GM12874 (cell line): ENCODE results near the gene ATP9A.
A peak's percentile ranks its signal among the peaks of the same experiment; 100 is the strongest.

Experiments used
- TF ChIP-seq, protein P1 (sequence below): IDR thresholded peaks from 2 replicates; pipeline ENCODE4 v1.5.1; 2011; ENCODE audit warnings: low read depth, mild to moderate bottlenecking, control low read depth, low read length, moderate library complexity; ENCODE audit not compliant: insufficient read depth

The ATP9A gene

GRCh38 chr20:51800060-51800871 lies 32.1 kb upstream of the ATP9A start:
- TF ChIP-seq, protein P1, sequence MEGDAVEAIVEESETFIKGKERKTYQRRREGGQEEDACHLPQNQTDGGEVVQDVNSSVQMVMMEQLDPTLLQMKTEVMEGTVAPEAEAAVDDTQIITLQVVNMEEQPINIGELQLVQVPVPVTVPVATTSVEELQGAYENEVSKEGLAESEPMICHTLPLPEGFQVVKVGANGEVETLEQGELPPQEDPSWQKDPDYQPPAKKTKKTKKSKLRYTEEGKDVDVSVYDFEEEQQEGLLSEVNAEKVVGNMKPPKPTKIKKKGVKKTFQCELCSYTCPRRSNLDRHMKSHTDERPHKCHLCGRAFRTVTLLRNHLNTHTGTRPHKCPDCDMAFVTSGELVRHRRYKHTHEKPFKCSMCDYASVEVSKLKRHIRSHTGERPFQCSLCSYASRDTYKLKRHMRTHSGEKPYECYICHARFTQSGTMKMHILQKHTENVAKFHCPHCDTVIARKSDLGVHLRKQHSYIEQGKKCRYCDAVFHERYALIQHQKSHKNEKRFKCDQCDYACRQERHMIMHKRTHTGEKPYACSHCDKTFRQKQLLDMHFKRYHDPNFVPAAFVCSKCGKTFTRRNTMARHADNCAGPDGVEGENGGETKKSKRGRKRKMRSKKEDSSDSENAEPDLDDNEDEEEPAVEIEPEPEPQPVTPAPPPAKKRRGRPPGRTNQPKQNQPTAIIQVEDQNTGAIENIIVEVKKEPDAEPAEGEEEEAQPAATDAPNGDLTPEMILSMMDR = peak; percentile 94

DNA sequence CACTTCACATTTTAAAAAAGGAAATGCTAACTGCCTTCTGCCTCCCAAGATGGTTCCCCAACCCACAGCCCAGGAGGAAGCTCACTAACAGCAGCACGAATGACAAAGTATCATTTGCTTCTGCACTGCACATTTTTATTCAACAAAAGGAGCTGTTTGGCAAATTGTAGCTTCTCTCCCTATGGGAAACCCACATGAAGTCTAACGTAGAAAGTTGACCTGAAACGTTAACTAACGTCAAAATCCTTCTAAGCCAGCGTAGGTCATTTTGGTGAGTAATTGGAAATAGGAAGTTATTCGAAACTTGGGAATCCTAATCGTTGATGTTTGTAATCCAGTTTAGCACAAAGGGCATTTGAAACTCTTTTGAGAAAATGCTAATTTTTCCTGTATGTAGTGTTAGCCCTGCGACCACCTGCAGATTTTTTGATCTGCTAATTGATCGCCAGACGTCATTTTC lies 31.2 kb upstream of the ATP9A start:
- TF ChIP-seq, protein P1 = no peak

DNA sequence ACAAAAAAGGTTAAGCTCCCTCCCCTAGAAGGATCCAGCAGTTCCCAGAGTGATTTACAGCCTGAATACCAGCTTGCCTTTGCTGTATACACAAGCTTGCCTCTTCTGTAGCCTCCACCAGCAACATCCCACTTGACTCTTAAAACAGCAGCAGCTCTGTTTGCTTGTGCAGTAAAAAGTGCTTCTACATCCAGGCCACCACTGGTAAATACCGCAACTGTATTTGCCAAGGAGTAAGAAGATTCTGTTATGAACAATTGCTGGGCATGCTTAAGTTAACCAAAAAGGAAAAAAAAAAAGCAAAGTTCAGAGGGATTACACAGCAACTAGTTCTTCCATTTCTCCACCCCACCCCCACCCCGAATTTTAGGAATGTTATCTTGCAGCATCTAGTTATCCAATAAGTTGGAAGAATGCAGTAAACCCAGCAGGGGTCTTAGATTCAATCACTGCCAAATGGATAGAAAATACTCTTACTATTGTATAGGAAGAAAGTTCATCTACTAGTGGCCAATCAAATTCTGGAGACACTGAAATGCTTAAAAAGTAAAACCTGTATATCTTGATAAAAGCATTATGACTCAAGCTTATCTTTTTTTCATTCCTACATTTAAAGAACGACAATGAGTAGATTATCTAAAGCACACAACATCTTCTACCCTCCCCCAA lies 29.3 kb upstream of the ATP9A start:
- TF ChIP-seq, protein P1 = no peak

GRCh38 chr20:51796340-51796739 lies 28.1 kb upstream of the ATP9A start:
- TF ChIP-seq, protein P1 = no peak

DNA sequence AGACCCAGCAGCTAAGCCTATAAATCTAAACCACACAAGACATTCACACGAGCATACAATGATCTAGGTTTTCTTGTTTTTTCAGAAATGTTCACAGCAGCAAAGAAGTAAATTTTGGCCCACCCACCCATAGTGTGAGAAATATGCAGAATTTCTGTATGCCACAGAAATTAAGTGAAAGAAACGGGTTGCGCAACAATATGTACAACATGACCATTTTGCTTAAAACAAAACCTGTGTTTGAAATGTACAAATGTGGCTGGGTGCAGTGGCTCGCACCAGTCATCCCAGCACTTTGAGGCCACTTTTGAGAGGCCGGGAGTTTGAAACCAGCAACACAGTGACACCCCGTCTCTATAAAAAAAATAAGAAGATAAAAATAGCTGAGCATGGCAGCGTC lies 24.8 kb upstream of the ATP9A start:
- TF ChIP-seq, protein P1 = no peak

DNA sequence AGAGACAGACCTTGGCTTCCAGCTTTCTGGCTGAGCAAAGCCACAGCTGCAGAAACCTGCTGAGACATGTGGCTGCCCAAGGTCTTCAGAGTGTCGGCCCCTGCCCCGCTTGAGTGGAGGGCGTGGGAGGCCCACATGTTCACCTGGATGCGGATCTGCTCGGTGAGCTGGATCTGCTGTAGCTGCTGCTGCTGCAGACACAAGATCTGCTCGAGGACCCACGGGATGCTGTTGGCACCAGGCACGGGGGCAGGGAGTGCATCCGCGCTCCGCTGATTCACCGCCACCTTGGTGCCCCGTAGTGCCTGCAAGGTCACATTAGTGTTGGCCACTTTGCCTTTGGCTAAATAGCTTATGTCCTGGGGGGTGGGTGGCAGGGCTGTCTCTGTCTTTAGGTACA lies 23.4 kb upstream of the ATP9A start:
- TF ChIP-seq, protein P1 = no peak

GRCh38 chr20:51790256-51790655 lies 22.1 kb upstream of the ATP9A start:
- TF ChIP-seq, protein P1 = no peak
